DMS53 treated with DMSO at 0.1 percent for 48 hours (cell line): ENCODE data around the gene MGA.

Source experiments
- DNase-seq: peaks from one replicate; lab custom pipeline; 2025; ENCODE audit not compliant: unreplicated experiment; lab: John Stamatoyannopoulos, UW

MGA gene

DNA sequence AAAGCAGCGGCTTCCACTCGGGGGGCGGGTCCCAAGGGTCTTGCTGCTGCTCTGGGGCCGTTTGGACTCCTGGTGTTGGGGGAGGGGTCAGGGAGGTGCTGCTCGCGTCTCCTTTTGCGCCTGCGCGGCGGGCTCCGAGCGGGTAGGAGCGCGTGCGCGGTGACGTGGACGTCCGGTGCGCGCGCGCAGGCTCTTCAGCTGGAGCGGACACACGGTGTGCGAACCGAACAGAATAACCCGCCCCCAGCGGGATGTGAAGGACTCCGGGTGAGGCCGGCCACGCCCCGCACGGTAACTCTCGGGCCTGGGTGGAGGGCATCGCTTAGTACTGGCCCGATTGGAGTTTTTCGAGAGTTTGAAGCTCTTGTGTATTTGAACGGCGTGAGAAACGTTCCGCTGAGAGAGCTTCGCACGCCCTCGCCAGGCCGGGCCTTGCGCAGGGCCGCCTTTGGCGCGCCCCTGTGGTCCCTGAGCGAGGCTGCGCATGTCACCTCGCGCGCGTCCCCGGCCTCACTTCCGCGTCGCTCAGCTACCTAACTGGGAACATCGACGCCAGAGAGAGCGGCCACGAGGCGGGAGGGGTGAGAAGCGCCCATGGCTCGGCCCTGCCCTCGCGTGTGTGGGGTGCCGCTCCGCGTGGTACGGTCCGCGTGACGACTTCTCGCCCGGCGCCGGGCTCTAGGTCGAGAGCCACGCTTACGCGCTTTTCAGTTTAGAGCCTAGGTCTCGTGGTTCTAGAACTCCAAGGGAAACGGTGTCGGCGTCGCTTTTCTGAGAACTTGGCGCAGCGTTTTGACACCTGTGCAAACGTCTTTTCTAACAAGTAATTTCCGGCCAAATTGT is at the start of gene MGA:
Gene MGA (plus strand): TSS at position 171 of the 843 bp plus-strand sequence.
- peak; percentile 87 for DNase-seq

DNA sequence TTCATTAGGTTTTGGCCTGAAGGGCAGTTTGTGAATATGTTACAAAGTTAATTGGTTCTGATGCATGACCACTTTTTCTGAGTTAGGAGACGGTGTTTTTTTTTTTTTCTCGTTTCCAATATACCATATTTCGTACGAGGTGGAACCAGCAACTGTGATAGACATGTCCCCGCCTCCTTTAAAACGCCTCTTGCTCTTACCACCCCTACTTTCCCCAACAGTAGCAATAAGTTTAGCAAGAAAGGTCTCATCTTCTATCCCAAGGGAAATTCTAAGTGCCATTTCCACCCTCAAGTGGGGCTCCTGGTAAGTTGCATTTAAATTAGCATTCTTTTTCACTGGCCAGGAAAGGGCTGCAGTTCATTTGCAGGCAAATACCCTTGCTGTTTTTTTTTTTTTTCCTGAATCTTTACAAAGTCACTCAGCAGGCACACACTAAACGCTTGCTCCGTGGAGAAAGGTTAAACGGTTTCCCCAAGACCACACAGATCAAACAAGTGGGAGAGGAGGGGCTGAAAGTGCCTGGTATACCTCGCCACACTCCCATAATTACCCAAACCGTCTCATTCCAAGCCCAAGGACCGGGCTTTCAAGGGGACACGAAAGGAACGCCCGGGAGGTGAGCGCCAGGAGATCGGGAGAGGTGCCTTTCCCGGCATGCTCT is 39.5 kb upstream of the MGA start:
- DNase-seq = peak; percentile 71

DNA sequence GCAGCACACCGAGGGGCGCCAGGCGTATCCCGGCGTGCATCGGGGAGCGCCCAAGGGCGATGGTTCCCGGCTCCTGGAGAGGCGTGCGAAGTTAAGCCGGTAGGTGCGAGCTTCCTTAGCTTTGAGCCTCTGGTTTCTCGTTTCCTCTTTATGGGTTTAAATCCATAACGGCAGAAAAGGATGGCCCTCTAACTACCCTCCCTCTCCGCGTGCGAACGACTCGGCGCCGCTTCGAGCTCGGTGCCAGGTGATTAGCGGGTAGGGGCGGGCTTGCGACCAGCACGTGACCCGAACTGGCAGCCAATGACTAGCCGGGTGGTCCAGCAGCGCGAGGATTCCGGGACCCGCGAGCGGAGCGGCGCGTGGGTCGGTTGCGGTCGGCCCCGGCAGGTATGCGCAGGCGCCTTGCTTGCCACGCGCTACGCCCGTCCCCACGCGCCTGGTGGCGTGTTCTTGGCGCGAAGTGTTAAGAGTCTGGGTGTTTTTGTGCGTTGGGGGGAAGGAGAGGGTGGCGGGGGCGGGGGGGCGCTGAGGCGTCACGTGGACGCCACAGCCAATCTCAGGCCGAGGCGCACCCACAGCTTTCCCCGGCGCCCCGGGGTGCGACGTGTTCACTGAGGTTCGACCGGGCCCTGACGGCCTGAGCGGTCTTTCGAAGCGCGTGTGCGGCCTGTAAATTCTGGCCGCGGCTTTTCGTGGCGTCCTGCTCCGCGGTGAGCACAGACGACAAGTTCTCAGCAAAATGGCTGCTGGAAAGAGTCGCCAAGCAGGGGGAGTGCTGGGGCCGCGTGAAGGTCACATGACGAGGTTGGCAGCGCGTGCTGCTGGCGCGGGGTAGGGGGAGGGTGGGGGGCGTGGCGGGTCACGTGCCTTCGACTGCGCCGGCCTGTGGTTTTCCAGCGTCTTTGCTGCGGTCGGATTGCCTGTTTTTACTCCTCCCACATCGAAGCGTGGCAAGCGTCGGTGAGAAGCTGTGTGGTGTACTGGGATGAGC is 38.7 kb upstream of the MGA start:
- peak; percentile 72 for DNase-seq

DNA sequence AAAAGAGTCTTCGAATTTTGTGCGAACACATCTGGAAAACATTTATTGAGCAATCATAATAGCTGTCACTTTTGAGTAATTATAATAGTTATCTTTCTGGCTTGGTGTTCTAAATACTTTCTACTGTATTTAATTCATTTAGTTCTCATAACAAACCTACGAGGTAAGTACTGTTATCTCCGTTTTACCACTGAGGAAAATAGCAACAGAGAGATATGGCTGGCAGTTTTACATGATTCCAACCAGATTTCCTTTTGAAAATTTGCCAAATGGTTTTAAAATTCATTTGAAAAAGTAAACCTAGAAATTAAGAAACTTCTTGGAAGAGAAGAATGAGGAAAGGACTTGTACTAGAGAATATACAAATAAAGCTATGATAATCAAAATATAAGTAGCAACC is 37.3 kb upstream of the MGA start:
- no peak for DNase-seq

DNA sequence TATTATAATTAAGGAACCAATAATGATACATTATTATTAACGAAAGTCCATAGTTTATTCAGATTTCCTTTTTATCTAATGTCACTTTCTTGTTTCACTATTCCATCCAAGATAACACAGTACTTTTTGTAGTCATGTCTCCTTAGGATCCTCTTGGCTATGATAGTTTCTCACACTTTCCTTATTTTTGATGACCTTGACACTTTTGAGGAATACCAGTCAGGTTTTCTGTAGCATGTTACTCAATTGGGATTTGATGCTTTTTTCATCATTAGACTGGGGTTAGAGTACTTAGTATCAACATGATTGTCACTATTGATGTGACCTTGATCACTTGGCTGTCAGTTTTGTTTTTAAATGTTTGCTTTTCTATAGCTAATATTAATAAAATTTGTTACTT is 33.0 kb upstream of the MGA start:
- no peak for DNase-seq

DNA sequence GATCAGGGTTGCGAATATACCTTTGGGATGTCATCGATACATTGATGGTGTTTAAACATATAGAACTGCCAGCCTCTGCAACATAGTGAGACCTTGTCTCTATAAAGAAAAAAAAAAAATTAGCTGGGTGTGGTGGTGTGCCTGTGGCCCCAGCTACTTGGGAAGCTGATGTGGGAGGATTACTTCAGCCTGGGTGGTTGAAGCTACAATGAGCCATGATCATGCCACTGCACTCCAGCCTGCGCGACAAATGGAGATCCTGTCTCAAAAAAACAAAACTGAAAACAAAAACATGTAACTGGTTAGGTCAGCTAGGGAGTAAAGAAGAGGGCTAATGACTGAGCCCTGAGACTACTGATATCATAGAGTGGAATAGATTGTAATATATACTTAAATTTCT is 30.7 kb upstream of the MGA start:
- DNase-seq = no peak

DNA sequence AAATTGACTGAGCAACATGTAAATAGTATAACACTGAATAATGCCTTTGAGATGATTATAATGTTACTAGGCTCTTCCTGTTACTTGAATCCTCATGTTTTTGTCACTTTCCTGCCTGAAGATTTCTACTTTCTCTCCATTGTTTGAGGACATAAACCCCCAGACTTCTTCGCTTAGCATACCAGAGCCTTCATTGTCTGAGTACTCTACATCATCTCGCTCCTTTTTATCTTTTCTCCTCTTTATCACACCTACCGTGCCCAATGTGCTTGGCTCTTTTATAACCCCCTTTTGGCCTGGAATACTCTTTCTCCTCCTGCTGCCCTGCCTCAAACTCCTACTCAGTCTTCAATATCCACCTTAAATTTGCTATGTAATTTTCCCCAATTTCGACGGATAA is 30.3 kb upstream of the MGA start:
- no peak for DNase-seq

DNA sequence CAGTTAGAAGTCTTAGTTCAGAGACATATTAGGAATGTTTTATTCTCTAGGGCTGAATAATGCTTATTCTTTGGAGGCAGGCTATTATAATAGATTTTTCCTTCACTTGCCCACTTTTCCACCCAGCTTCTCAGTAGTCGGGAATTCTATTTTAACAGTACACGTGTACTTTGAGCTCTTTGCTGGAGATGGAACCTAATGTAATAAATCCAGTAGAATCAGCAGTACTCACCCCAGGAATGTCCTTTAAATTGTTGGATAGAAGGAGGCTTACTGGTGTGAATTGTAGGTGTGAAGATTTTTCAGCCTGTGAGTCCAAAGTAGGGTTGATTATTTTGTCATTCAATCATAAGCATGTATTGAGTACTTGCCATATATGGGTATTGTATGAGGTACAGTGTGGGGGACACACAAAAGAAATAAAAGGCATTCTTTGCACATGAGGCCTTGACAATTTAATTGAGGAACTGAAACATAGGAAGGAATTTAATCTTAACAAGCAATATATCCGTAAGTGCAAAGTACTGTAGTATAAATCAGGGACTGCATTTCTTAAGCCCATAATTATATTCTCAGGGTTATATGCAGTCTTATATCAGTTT is 29.5 kb upstream of the MGA start:
- DNase-seq = no peak

DNA sequence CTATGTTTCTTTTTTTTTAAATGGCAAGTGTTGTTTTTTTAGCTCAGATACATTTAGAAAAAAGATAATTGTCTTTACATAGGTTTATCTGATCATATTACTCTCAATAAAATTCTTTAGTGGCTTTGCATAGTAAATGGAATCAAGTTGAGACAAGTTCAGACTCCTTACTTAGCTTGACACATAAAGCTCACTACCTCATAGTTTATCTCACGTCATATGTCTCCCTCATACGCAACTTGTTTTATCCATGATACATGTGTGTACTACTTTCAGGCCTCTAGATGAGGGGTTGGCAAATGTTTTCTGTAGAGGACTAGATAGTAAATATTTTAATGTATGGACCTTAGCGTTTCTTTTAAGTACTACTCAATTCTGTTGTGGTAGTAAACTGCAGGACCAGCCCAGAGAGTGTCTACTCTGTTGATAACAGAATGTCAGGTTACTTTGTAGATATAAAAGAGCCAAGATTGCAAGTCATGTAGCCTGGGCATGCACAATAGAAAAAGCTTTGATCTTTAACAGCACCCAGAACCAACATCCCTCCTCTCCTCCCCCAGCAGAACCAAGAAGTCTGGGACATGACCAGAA is 28.2 kb upstream of the MGA start:
- no peak for DNase-seq

DNA sequence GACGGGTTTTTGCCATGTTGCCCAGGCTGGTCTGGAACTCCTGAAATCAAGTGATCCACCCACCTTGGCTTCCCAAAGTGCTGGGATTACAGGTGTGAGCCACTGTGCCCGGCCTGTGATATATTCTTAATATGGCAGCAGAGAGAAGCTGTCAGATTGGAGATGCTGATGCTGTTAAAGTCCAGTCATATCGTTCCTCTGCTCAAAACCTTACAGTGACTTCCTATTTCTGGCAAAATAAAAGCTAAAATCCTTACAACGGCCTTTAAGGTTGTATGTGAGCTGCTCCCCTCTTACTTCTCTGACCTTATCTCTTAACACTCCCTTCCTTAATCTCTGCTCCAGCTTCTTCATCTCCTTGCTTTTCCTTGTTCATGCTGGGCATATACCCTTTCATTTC is 26.6 kb upstream of the MGA start:
- no peak for DNase-seq

DNA sequence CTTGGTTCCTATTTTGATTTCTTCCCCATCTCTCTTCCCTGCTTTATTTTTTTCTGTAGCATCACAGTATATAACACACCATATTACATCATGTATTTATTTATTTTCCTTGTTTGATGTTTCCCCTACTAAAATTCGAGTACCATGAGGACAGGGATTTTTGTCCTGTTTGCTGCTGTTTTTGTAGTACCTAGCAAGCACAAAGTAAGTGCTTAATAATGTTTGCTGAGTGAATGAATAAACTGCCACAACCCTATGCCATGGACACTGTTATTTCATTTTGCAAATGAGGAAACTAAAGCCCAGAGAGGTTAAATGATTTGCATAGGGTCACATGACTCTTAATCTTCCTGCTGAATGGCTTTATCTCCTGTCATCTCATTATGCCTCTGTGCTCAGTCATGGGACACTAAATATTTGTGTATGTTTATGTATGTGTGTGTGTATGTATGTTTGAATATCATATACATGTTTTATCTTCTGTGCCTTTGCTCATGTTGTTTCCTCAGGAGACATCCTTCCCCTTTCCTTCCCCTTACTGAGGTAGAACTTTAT is 26.1 kb upstream of the MGA start:
- no peak for DNase-seq

DNA sequence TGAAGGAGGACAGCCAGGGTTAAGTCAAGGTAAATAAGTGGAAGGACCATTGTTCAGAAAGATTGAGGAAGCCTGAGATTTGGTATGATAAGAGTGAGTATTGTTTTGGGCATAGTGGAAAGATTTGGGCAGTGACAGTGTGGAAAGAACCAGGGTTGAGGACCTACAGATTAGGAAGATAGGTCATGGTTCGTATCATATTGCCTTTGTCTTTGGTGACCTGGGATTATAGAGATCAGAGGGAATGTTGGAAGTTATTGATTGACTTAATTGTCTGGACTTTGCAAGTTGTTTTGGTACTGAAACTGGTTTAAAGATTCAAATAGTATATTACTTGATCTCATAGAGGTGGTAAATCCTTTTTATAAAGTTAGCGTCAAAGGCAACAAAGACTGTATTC is 23.1 kb upstream of the MGA start:
- DNase-seq = no peak

DNA sequence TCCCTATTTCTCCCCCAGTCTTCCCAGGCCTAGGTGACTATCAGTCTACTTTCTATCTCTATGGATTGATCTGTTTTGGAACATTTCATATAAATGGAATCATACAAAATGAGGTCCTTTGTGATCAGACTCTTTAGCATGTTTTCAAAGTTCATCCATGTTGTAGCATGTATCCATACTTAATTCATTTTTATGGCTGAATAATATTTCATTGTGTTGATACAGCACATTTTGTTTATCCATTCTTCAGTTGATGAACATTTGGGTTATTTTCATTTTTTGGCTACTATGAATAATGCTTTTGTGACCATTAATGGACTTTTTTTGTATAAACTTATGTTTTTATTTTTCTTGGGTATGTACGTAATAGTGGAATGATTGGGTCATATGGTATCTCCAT is 19.2 kb upstream of the MGA start:
- no peak for DNase-seq

DNA sequence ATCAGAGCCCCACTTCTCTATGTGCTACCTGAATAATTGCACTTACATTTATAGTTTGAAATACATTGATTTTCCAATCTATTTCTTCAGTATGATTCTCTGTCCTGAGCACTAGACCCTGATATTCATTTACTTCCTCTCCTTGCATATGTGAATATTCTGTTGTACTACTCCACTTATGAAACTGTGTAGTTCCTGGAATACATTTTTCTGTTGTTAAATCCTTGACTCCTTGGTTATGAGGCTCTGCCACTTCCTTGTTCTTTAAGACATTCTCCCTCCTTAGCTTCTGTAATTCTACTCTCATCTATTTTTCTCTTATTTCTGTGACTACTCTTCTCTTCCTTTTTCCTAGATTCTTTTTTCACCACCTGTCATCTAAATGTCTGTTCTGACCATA is 12.9 kb upstream of the MGA start:
- no peak for DNase-seq

DNA sequence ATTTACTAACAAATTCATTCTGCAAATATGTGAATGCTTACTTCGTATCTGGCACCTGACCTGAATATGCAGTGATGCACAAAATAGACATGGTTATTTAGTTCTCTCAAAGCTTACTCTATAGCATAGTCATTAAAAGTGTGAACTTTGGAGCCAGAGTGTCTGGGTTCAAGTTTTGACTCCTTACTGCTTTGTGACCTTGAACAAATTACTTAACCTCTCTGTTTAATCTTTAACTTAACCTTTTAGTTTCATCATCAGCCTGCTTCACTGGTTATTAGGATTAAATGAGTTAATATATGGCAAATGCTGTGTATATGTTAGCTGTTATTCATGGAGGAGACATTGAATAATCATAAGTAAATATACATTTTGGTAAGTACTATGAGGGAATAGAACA is 12.1 kb upstream of the MGA start:
- no peak for DNase-seq

DNA sequence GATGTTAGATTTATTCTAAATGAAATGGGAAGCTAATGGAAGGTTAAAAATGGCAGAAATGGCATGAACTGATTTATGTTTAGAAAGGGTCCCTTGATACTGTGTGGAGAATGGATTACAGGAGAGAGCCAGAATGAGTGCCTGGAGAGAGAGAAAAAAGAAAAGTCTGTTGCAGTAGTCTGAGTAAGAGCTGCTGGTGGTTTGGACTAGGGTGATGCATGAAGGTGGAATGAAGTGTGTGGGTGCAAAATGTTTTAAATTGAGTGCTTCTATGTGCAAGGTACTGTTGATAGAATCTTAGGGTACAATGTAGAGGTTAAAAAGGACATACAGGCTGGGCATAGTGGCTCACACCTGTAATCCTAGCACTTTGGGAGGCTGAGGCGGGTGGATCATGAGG is 11.4 kb upstream of the MGA start:
- DNase-seq = no peak

DNA sequence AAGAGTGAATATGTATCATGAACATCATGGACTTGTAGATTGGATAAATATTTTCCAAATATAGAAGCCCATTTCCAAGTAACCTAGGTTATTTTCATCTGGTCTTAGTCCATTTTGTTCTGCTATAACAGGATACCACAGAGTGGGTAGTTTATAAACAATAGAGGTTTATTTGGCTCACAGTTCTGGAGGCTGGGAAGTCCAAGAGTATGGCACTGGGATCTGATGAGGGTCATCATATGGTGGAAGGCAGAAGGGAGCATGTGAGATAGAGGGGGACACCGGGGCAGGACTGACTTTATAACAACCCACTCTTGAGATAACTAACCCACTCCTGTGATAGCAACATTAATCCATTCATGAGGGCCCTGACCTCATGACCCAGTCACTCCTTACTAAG is 9.4 kb upstream of the MGA start:
- DNase-seq = no peak

DNA sequence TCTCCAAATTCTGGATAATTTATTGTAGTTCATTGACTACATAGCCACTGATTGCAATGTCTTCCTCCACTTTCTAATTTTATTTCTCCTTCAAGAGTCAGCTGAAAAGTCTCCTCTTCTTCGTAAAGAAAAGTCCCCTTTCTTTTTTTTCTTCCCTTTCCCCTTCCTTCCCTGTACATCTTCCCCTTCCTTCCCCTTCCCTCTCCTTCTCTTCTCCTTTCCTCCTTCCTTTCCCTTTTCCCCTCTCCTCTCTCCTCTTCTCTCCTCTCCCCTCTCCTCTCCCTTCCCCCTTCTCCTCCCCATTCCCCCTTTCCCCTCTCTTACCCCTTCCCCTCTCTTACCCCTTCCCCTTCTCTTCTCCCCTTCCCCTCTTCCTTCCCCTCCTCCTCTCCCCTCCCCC is 8.8 kb upstream of the MGA start:
- no peak for DNase-seq

DNA sequence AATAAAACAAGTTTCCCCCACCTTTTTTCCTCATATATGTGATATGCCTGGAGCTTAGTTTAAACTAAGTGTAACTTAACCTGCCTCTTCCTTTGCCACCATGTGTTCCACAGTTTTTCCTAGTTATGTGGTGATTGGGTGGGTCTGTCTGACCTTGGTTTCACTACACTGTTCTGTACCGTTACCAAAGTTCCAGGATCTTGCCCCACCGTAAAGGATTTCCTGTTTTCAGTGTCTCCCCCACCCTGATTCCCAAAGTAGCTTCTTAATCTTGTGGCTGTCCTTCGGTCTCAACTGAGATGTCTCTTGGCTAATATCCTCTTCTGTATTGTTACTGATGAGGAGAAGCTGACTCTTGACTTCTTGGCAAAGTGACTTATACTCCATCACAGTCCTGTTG is 6.4 kb upstream of the MGA start:
- no peak for DNase-seq

DNA sequence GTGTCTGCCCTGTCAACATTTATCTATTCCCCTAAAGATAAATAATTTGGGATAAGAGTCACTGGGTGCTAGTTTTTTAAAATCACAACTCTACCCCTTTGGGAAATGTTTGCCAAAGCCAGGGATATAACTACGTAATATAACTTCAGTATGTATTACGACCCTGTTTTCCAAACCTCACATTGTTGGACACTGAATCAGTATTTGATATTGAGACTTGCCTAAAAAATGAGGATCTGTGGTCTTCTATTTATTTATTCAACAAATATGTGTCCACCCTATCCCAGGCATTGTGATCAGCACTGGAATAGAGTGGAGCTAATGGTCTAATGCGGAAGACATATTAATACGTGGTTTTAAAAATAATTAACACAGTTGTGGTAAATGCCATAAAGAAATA is 4.5 kb upstream of the MGA start:
- no peak for DNase-seq
